Hindlimb muscle (tissue), 1 donor: ENCODE results near the gene GPR22. TPM values are rescaled to one million over a fixed set of nuclear protein-coding genes. Genes with fewer than 3 reads are reported as not detected.

ENCODE experiments used
- DNase-seq: peaks from one replicate; pipeline ENCODE4 v3.0.0-alpha.2; 2013
- polyA plus RNA-seq: library from polyadenylated mRNA; unstranded; fragments of 120-200 nt; gene quantifications from one replicate; pipeline ENCODE4 v1.2.1, GENCODE V29; 2013; ENCODE audit not compliant: insufficient read length

Gene GPR22
- polyA plus RNA-seq, 1 donor: not detected

DNA sequence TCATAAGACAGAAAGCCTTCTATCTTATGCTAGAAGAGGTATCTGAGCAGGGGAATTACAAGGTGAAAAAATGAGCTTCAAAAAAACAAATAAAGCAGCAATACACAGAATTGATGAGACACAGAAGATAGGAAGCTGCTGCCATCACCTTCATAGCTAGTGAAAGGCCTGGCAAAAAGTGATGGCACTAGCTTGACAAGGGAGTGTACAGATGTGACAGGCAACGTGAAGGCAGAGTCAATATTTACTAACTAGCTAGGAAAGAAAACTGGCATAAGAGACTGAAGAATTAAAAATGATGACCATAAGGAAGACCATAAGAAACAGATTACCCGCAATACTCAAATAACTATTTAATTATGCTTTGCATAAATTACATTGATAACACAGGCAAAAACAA lies 9.4 kb downstream of the GPR22 start:
- no peak for DNase-seq

DNA sequence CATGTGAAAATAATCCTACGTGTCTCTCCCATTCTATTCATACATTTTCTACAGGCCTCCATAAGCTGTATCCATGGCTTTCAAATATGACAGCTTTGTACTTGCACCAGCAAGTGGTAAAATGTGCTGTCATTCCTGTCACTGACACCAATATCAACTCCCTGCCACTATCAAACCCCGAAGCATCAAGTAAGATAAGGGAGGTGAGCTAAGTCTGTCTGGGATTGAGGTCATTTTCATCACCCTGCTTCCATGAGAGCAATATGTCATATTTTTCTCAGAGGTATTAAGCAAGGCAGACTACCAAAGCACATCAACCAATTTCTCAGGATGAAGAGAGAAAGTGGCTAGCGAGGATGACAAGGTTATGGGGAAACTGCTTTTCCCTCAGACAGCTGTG lies 11.1 kb downstream of the GPR22 start:
- DNase-seq: no peak

DNA sequence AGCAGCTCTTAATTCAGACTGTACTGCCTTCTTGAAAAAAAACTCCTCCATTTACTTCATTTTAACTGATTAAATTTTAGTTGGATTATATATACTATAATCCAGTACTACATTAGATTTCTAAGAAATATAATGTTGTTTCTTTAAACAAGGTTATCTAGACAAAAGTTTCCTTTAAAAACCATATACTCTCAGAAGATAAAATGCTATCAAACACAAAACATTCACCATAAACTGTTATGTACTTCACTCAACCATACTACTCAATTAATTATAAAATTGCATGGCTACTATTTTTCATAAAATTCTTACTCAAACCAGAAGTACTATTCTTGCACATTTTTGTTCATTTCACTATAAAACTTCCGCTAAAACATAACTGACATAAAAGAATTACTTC lies 12.7 kb downstream of the GPR22 start:
- DNase-seq: no peak

DNA sequence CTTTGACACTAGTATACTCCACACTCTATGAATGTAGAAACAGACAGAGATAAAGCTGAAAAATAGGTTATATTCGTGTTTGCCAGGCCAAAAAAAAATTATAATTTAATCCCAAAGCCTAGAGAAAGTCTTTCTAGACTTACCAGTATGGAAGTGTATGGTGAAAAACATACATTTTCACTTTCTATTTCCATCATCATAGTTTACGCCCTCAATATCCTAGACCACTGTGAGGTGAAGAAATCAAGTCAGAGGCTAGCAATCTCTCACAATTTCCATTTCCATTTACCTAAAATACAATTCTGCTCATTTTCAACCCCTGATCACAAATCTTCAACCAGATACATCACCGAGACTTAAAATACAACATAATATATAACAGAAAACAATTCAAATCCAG lies 16.2 kb downstream of the GPR22 start:
- DNase-seq: no peak

DNA sequence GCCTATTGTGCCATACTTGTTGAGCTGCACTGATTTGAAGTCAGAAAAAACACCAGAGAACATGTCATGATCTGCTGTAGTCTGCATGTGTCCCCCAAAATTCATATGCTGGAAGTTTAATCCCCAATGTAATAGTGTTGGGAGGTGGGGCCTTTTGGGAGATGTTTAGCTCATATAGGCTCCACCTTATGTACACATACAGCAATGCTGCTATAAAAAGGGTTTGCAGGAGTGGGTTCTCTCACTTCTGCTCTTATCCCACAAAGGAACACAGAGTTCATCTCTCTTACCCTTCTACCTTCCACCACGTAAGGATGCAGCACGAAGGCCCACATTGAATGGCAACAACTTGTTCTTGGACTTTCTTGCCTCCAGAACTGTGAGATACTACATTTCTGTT lies 23.0 kb downstream of the GPR22 start:
- DNase-seq: no peak

DNA sequence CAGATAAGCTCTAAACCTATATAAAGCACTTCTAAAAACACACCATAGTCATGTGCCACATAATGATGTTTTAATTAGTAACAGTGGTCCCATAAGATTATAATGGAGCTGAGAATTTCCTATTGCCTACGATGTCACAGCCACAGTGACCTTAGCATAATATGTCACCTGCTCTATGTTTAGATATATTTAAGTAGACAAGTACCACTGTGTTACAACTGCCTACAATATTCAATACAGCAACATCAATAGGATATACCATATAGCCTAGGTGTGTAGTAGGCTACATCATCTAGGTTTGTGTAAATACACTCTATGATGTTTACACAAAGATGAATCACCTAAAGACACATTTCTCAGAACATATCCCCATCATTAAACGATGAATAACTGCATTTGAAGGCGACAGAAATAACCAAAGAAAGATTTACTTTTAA lies 24.5 kb downstream of the GPR22 start:
- no peak for DNase-seq

DNA sequence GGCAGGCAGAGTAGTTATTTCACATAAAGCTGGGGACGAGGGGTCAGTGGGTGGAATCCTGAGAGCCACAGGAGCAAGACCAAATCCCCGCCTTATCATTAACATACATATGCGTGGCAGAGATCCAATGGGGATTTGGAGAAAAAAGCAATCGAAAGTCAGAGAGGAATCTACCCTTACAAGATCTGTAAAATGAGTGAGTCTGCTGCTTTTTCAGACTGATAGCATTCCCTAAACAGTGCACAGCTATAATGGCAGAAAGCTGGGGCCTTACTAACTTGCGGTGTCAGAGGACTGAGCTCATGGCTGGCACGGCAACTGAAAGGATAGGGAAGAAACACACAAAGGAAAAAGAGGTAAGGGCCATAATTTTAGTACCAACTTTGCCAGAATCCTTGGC lies 25.0 kb downstream of the GPR22 start:
- DNase-seq: no peak

DNA sequence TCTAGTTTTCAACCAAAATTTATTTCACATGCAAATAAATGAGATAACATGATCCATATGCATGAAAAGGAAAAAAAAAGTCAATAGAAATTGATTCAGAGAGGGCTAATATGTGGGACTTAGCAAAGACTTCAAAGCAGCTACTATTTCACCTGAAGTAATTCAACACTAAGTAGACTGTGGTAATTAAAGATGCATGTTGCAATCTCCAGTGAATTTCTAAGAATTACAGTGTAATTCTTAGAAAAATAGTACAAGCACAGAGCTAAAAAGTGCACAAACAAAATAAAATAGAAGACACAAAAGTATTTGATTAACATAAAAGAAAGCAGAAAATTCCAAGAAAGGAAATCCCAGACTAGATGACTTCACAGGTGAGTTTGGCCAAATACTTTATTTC lies 25.7 kb downstream of the GPR22 start:
- no peak for DNase-seq

DNA sequence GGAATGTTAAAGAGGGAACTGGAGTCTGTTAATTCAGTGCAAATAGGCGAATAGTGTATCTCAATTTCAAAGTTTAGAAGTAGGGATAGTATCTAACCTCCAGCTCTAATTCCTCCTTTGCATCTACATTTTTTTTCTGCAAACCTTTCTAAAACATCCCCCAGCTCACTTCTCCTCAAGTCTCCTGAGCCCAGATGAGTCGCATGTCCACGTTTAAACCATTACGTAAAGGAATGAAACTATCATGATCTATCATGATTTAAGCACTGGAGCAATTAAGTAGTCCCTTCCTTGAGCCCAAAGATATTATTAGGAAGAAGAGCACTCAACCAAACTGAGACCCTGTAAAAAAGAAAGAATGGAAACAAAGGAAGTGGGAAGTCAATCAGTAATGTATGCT lies 29.9 kb downstream of the GPR22 start:
- no peak for DNase-seq

DNA sequence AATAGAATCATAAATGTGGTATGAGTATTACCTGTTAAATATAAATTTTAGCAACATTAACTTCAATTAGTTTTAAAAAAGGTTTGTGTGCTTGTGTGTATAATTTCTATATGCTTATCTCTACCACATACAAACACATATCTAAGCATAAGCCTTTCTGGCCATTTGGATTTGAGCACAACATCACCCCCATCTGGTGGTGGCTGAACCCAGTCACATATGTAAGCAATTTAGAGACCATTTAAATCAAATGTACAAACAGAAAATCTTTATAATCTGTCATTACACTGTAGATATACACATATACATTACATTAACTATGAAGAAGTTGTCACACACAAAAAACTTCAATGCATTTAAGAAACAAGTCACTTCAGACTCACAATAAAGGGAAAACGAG lies 31.7 kb downstream of the GPR22 start:
- no peak for DNase-seq

DNA sequence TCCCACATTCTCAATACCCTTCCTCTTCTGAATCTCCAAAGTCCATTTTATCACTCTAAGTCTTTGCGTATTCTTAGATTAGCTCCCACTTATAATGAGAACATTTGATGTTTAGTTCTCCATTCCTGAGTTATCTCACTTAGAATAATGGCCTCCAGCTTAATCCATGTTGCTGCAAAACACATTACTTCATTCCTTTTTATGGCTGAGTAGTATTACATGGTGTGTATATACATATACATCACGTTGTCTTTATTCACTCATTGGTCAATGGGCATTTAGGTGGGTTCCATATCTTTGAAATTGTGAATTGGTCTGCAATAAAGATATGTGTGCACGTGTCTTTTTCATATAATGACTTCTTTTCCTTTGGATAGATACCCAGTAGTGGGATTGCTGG lies 32.3 kb downstream of the GPR22 start:
- no peak for DNase-seq

DNA sequence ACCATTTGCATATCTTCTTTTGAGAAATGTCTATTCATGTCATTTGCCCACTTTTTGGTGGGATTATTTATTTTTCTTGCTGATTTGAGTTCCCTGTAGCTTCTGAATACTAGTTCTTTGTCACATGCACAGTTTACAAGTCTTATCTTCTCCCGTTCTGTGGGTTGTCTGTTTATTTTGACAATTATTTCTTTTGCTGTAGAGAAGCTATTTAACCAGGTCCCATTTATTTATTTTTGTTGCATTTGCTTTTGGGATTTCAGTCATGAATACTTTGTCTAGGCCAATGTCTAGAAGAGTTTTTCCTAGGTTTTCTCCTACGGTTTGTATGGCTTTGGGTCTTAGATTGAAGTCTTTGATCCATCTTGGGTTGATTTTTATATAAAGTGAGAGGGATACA lies 32.9 kb downstream of the GPR22 start:
- no peak for DNase-seq

DNA sequence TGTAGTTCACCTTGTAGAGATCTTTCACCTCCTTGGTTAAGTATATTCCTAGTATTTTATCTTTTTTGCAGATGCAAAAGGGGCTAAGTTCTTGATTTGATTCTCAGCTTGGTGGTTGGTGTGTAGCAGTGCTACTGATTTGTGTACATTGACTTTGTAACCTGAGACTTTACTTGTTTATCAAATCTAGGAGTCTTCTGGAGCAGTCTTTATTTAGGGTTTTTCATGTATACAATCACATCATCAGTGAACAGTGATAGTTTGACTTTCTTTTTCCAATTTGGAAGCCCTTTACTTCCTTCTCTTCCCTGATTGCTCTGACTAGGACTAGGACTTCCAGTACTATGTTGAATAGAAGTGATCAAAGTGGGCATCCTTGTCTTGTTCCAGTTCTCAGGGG lies 33.8 kb downstream of the GPR22 start:
- DNase-seq: no peak

DNA sequence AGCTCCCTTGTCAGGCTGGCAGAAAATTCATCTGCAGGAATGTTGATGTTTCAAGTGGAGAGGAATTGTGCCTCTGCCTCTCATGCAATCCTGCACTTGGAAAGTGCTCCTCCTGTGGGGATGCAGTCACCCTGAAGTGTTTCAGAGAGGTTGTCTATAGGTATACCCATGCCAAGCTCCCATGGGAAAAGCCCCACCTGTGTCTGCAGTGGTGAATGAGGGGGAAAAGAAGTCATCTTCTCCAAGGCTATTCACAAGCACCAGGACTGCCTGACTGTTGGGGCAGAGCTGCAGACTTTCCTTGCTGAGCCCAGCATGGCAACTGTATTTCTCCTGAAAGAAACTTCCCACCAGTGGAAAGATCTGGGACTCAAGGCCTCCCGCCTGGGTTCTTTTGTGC lies 35.5 kb downstream of the GPR22 start:
- DNase-seq: no peak

DNA sequence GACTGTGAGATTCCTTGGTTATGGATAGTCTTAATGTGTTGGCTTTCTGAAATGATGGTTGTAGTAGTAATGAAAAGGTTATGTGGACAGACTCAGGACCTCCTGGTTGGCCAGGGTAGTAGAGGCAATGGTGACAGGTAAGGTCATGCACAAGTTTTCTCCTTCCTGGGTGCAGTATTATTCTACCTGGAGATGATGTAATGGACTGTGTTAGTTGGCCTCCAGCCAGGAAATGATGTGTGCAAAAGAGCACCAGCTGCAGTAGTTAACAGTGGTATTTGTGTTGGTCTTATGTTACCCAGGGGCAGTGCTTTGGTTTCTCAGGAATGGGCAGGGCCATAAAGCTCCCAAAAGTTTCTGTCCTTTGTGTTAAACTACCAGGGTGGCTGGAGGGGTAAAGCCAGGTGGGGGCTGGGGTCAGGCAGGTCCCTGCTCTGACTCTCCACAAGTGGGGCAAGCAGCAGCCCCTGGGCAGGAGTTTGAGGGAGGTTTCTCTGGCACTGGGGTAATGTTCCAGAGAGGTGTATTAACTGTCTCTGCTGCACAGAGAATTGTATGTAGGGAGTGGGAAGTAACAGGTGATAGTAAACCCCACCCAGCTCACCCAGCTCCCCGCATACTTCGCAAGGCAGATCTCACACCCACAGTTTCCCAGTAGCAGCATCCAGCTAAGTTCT lies 36.3 kb downstream of the GPR22 start:
- DNase-seq: no peak

DNA sequence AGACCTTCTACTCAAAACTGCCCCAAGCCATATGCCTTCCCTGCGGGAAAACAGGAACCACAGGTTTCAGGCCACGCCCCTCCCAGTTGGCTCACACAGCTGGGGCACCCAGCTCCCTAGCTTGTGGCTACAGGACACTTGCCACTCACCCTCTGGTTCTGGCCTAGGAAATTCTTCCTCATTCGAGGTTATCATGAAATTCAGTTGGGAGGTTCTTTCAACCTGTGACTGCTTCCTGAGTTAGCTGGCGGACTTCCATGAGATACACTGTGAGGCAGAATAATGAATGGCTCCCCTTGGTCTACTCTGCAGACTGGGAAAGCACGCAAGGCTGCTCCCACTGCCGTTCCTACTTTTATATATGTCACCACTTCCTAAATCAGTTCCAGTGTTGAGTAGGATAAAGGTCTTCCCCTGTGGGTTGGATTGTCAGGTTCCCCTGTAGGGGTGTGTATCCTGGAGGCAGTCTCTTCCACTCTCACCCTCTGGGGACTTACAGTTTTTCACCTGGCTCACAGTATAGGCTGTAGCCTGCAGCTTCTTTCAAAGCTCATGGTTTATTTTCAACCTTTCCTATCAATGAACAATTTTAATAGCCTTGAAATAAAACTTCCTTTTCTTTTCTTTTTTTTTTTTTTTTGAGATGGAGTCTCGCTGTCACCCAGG lies 37.0 kb downstream of the GPR22 start:
- no peak for DNase-seq

Other genes with a start within 250 kb of the GPR22 start
- 23.3 TPM for gene COG5, start 93.9 kb downstream of the GPR22 start, polyA plus RNA-seq
- 7.2 TPM for gene DUS4L, start 93.9 kb downstream of the GPR22 start, polyA plus RNA-seq
- gene BCAP29, start 110.2 kb downstream of the GPR22 start, polyA plus RNA-seq: 39.5 TPM
- gene SLC26A4, start 190.8 kb downstream of the GPR22 start, polyA plus RNA-seq: 0.79 TPM